HCT116 (cell line): ENCODE data around the gene PRDM12. TPM values are rescaled to one million over a fixed set of nuclear protein-coding genes. Genes with fewer than 3 reads are reported as not detected.

Experiments
- ATAC-seq: fragments of 200-7000 bp; cut with Tn5 transposase; 2 replicates; pipeline ENCODE4 v1.9.1; 2020; ENCODE audit warnings: mild to moderate bottlenecking, moderate library complexity
- BruUV-seq: library from RNA; stranded (reverse); fragments of 400-500 nt; replicated peaks from 2 replicates; lab custom pipeline; 2021; lab: Mats Ljungman, UMichigan
- CTCF ChIA-PET: fragments of 300-600 bp; sonication (Branson Sonifier 250); formaldehyde crosslinking; loops from one replicate; lab custom pipeline; 2021; ENCODE audit warnings: antibody characterized with exemption; lab: Charles Lee
- POLR2A ChIA-PET: fragments of 300-600, 350-600 bp; sonication (Branson Sonifier 250); formaldehyde crosslinking; loops from one replicate; lab custom pipeline; 2021; ENCODE audit warnings: antibody characterized with exemption; lab: Charles Lee
- RAD21 ChIA-PET, 2 experiments: fragments of 300-600 bp; sonication (Branson Sonifier 250); formaldehyde crosslinking; loops; one replicate each; lab custom pipeline; 2023; ENCODE audit warnings: low total read pairs in 2 of 2; ENCODE audit not compliant: uncharacterized antibody in 2 of 2, unreplicated experiment in 2 of 2, low non-redundant PET in 1 of 2; lab: Charles Lee
- DNase-seq: peaks from one replicate; pipeline ENCODE4 v3.0.0-alpha.2; 2010; ENCODE audit warnings: low read depth, low spot score
- H2AFZ ChIP-seq: fragments of 200-600 bp; shearing (Covaris generic), sonication (generic); 2 replicates; pipeline ENCODE4 v1.6.1; 2017; ENCODE audit warnings: low read depth, mixed run types, mixed read lengths, antibody characterized with exemption, low read length; ENCODE audit not compliant: poor library complexity, severe bottlenecking
- H3K27ac ChIP-seq: 2 replicates; pipeline ENCODE4 v1.5.1; 2012; ENCODE audit warnings: low read depth, low read length
- H3K27me3 ChIP-seq: fragments of 200-600 bp; sonication (generic); 2 replicates; pipeline ENCODE4 v1.6.1; 2016; ENCODE audit warnings: mixed run types, low read length, mixed read lengths; ENCODE audit not compliant: insufficient read depth
- H3K36me3 ChIP-seq, 2 experiments: fragments of 200-500 bp in 1 of 2; fragments of 200-600 bp in 1 of 2; sonication (Bioruptor generic) in 1 of 2; sonication (generic) in 1 of 2; 2 replicates each; pipeline versions ENCODE4 v1.5.1 to v1.6.1; 2014 to 2016; ENCODE audit warnings: low read length in 2 of 2, inconsistent platforms in 1 of 2, mixed read lengths in 1 of 2, mixed run types in 1 of 2; ENCODE audit not compliant: insufficient read depth in 2 of 2, control insufficient read depth in 1 of 2
- H3K4me1 ChIP-seq, 2 experiments: fragments of 200-600 bp in 1 of 2; sonication (generic) in 1 of 2; 2 replicates each; pipeline versions ENCODE4 v1.5.1 to v1.6.1; 2012 to 2017; ENCODE audit warnings: low read length in 2 of 2, inconsistent platforms in 1 of 2, mild to moderate bottlenecking in 1 of 2, mixed read lengths in 1 of 2, mixed run types in 1 of 2, moderate library complexity in 1 of 2; ENCODE audit not compliant: insufficient read depth in 2 of 2, control insufficient read depth in 1 of 2
- H3K4me2 ChIP-seq: fragments of 200-600 bp; sonication (generic); 2 replicates; pipeline ENCODE4 v1.6.1; 2017; ENCODE audit warnings: mixed run types, low read length, mixed read lengths
- H3K4me3 ChIP-seq, 2 experiments: fragments of 200-600 bp in 1 of 2; sonication (generic) in 1 of 2; replicated peaks in 1 of 2; 2 replicates each; pipeline ENCODE4 v1.5.1; 2011 to 2016; ENCODE audit warnings: low read length in 2 of 2, control low read depth in 1 of 2, low read depth in 1 of 2, mild to moderate bottlenecking in 1 of 2, mixed read lengths in 1 of 2, mixed run types in 1 of 2
- H3K79me2 ChIP-seq: fragments of 200-600 bp; sonication (generic); 2 replicates; pipeline ENCODE4 v1.6.1; 2017; ENCODE audit warnings: mild to moderate bottlenecking, mixed run types, low read length, moderate library complexity, mixed read lengths; ENCODE audit not compliant: insufficient read depth
- H3K9ac ChIP-seq: fragments of 200-600 bp; sonication (generic); 2 replicates; pipeline ENCODE4 v1.6.1; 2016; ENCODE audit warnings: low read length, mixed read lengths
- H3K9me2 ChIP-seq: fragments of 200-600 bp; sonication (generic), shearing (Covaris generic); 2 replicates; pipeline ENCODE4 v1.6.1; 2017; ENCODE audit warnings: mixed run types, mild to moderate bottlenecking, moderate library complexity; ENCODE audit not compliant: insufficient read depth
- H3K9me3 ChIP-seq, 2 experiments: fragments of 200-500 bp in 1 of 2; fragments of 200-600 bp in 1 of 2; sonication (Bioruptor generic) in 1 of 2; sonication (generic) in 1 of 2; 2 replicates each; pipeline ENCODE4 v1.6.1; 2014 to 2017; ENCODE audit warnings: low read length in 2 of 2, mixed read lengths in 2 of 2, inconsistent platforms in 1 of 2, low read depth in 1 of 2, mild to moderate bottlenecking in 1 of 2, mixed run types in 1 of 2, moderate library complexity in 1 of 2; ENCODE audit not compliant: control insufficient read depth in 1 of 2, insufficient read depth in 1 of 2
- H4K20me1 ChIP-seq: fragments of 200-600 bp; sonication (generic), shearing (Covaris generic); 2 replicates; pipeline ENCODE4 v1.6.1; 2017; ENCODE audit warnings: mixed run types, mild to moderate bottlenecking, moderate library complexity; ENCODE audit not compliant: insufficient read depth
- EGR1 ChIP-seq: IDR thresholded peaks from 2 replicates; pipeline ENCODE4 v1.6.1; 2012; ENCODE audit warnings: low read depth
- ELF1 ChIP-seq: IDR thresholded peaks from 2 replicates; pipeline ENCODE4 v1.6.1; 2012; ENCODE audit warnings: low read depth, borderline replicate concordance
- EZH2 ChIP-seq: fragments of 200-600 bp; sonication (generic); IDR thresholded peaks from 2 replicates; pipeline ENCODE4 v1.6.1; 2017; ENCODE audit warnings: antibody characterized with exemption, mixed run types
- EZH2phosphoT487 ChIP-seq: fragments of 200-600 bp; IDR thresholded peaks from 2 replicates; pipeline ENCODE4 v1.6.1; 2018; ENCODE audit warnings: antibody characterized with exemption, borderline replicate concordance
- FOSL1 ChIP-seq: IDR thresholded peaks from 2 replicates; pipeline ENCODE4 v1.6.1; 2012; ENCODE audit warnings: low read depth
- POLR2A ChIP-seq: IDR thresholded peaks from 2 replicates; pipeline ENCODE4 v1.7.0; 2011; ENCODE audit warnings: borderline replicate concordance; ENCODE audit not compliant: insufficient read depth, insufficient read length; ENCODE audit errors: extremely low read depth
- POLR2AphosphoS5 ChIP-seq: IDR thresholded peaks from 2 replicates; pipeline ENCODE4 v1.6.1; 2011; ENCODE audit warnings: mild to moderate bottlenecking, low read depth, low read length, moderate library complexity
- SIN3A ChIP-seq: IDR thresholded peaks from 2 replicates; pipeline ENCODE4 v1.6.1; 2012; ENCODE audit warnings: low read depth
- SP1 ChIP-seq: IDR thresholded peaks from 2 replicates; pipeline ENCODE4 v1.6.1; 2012; ENCODE audit warnings: low read depth
- SRF ChIP-seq: IDR thresholded peaks from 2 replicates; pipeline ENCODE4 v1.6.1; 2012; ENCODE audit warnings: low read depth
- TCF7L2 ChIP-seq: IDR thresholded peaks from 2 replicates; pipeline ENCODE4 v1.7.0; 2011; ENCODE audit warnings: borderline replicate concordance, inconsistent platforms; ENCODE audit not compliant: insufficient read depth, insufficient read length; ENCODE audit errors: extremely low read depth
- YY1 ChIP-seq: IDR thresholded peaks from 2 replicates; pipeline ENCODE4 v1.6.1; 2011; ENCODE audit warnings: low read length, low read depth, moderate library complexity, mild to moderate bottlenecking; ENCODE audit not compliant: insufficient replicate concordance; ENCODE audit errors: extremely low read depth
- ZFX ChIP-seq: fragments of 450-650 bp; IDR thresholded peaks from 2 replicates; pipeline ENCODE4 v1.6.1; 2017
- intact Hi-C: fragments of 100-400 bp; cut with micrococcal nuclease; formaldehyde crosslinking; loops from 2 replicates; pipeline ENCODE4 v1.10.0; 2022
- total RNA-seq: library from RNA; stranded (reverse); gene quantifications from one replicate; pipeline ENCODE4 v1.2.1, GENCODE V29; 2021; ENCODE audit not compliant: unreplicated experiment
- TF ChIP-seq, protein P1 (sequence below), 3 experiments: fragments of 200-600 bp in 1 of 3; sonication (generic) in 1 of 3; IDR thresholded peaks in 2 of 3; conservative IDR thresholded peaks in 1 of 3; 2 replicates each; pipeline ENCODE4 v1.5.1; 2012 to 2017; ENCODE audit warnings: low read depth in 2 of 3, low read length in 2 of 3, antibody characterized with exemption in 1 of 3, borderline replicate concordance in 1 of 3, control low read depth in 1 of 3, mild to moderate bottlenecking in 1 of 3, mixed read lengths in 1 of 3, mixed run types in 1 of 3, moderate library complexity in 1 of 3; ENCODE audit not compliant: insufficient read depth in 1 of 3
- TF ChIP-seq, protein P2 (sequence below): IDR thresholded peaks from 2 replicates; pipeline ENCODE4 v1.6.1; 2012; ENCODE audit warnings: low read depth
- TF ChIP-seq, protein P3 (sequence below): IDR thresholded peaks from 2 replicates; pipeline ENCODE4 v1.6.1; 2012

The PRDM12 gene
- total RNA-seq, 1 experiment from 2014 or later: 0.54 TPM

DNA sequence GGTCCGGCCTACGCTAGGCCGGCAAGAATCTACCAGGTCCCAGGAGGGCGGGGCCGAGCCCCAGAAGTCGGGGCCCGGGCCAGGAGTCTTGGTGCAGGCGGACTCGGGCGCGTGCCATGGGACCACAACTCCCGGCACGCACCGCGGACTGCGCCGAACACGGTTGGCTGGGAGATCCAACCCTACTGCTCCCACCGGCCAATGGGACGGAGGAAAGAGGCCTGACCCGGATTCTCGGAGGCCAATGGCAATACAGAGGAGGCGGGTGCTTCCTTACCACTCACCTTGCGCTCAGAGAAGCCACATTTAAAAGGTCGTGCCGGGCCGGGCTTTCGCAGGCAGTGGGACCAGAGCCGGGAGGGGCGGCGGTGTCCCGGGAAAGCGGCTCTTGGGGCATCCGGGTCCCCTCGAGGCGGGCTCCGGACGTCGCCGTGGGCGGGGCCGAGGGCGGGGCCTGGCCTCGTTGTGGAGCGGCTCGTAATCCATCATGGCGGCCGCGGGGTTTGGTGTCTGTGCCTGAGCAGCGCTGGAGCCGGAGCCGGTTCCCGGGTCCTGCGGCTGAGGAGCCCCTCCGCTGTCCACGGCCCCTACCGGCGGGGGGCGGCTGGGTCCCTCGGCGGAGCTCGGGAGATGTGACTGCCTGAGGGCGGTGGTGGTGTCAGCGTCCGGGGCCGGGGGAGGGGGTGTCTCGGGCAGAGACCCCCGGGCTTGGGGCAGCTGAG is 48.3 kb downstream of the PRDM12 start:
- Histone ChIP-seq H3K9me2 (no peaks in the 10 kb centered on the region), H3K9ac (peak overlapping the region; percentile 98)
- 0 out of 2 replicates have a peak, but pooled peaks have one; percentile 28 for TF ChIP-seq ZFX
- no peak; the same call in 1 of the 2 replicates for TF ChIP-seq ELF1
- peak; percentile 93 for TF ChIP-seq YY1
- no peak for TF ChIP-seq EGR1
- TF ChIP-seq, protein P1, sequence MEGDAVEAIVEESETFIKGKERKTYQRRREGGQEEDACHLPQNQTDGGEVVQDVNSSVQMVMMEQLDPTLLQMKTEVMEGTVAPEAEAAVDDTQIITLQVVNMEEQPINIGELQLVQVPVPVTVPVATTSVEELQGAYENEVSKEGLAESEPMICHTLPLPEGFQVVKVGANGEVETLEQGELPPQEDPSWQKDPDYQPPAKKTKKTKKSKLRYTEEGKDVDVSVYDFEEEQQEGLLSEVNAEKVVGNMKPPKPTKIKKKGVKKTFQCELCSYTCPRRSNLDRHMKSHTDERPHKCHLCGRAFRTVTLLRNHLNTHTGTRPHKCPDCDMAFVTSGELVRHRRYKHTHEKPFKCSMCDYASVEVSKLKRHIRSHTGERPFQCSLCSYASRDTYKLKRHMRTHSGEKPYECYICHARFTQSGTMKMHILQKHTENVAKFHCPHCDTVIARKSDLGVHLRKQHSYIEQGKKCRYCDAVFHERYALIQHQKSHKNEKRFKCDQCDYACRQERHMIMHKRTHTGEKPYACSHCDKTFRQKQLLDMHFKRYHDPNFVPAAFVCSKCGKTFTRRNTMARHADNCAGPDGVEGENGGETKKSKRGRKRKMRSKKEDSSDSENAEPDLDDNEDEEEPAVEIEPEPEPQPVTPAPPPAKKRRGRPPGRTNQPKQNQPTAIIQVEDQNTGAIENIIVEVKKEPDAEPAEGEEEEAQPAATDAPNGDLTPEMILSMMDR (IDR thresholded peaks at IDR 0.05 in 2 of 3, conservative IDR thresholded peaks at IDR 0.05 in 1 of 3; ENCODE audit: borderline replicate concordance in 1 of 3, insufficient read depth in 1 of 3, low read depth in 2 of 3, low read length in 2 of 3): no peak
- peak; percentile 95 for TF ChIP-seq SP1
- no peak for TF ChIP-seq POLR2A
- TF ChIP-seq, protein P2, sequence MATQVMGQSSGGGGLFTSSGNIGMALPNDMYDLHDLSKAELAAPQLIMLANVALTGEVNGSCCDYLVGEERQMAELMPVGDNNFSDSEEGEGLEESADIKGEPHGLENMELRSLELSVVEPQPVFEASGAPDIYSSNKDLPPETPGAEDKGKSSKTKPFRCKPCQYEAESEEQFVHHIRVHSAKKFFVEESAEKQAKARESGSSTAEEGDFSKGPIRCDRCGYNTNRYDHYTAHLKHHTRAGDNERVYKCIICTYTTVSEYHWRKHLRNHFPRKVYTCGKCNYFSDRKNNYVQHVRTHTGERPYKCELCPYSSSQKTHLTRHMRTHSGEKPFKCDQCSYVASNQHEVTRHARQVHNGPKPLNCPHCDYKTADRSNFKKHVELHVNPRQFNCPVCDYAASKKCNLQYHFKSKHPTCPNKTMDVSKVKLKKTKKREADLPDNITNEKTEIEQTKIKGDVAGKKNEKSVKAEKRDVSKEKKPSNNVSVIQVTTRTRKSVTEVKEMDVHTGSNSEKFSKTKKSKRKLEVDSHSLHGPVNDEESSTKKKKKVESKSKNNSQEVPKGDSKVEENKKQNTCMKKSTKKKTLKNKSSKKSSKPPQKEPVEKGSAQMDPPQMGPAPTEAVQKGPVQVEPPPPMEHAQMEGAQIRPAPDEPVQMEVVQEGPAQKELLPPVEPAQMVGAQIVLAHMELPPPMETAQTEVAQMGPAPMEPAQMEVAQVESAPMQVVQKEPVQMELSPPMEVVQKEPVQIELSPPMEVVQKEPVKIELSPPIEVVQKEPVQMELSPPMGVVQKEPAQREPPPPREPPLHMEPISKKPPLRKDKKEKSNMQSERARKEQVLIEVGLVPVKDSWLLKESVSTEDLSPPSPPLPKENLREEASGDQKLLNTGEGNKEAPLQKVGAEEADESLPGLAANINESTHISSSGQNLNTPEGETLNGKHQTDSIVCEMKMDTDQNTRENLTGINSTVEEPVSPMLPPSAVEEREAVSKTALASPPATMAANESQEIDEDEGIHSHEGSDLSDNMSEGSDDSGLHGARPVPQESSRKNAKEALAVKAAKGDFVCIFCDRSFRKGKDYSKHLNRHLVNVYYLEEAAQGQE: no peak
- TF ChIP-seq TCF7L2: no peak
- TF ChIP-seq, protein P3, sequence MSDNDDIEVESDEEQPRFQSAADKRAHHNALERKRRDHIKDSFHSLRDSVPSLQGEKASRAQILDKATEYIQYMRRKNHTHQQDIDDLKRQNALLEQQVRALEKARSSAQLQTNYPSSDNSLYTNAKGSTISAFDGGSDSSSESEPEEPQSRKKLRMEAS: peak; percentile 28; the same call in 1 of the 2 replicates
- TF ChIP-seq EZH2: no peak
- TF ChIP-seq SIN3A: no peak
- no peak for TF ChIP-seq SRF
- peak; percentile 73 for TF ChIP-seq POLR2AphosphoS5
- no peak for TF ChIP-seq EZH2phosphoT487
- no peak for TF ChIP-seq FOSL1
- TF ChIP-seq, all 23 proteins: peak for 5
- BruUV-seq: no TSS peak
- H3K27ac ChIP-seq: peak overlapping the region; percentile 74
- H3K79me2 ChIP-seq: peaks cover 46% of the 10 kb centered on the region
- ChIA-PET RAD21 (no interaction called here), CTCF (interaction anchor here (1.2 kb wide), 1 partner anchor 154 kb away, joined by 3 read pairs; no protein-coding TSS in a partner anchor), POLR2A (no interaction called here)
- peak overlapping the region; percentile 97 for H3K4me2 ChIP-seq
- peaks cover 0 to 31% of the 10 kb centered on the region in 2 experiments; a peak in 3 of 4 replicates for H3K4me1 ChIP-seq
- no peaks in the 10 kb centered on the region for H4K20me1 ChIP-seq
- intact Hi-C loops: loop anchor here (5.0 kb wide), 1 partner anchor 135 kb away; no protein-coding TSS in a partner anchor
- ATAC-seq: peak; percentile 97
- peak overlapping the region; percentile 67 for H2AFZ ChIP-seq
- H3K27me3 ChIP-seq: no peaks in the 10 kb centered on the region
- H3K36me3 ChIP-seq: no peaks in the 10 kb centered on the region
- no peaks in the 10 kb centered on the region for H3K9me3 ChIP-seq
- peak overlapping the region; percentile 87 to 93 for H3K4me3 ChIP-seq
- DNase-seq: peak; percentile 96
